B cell (primary cell): ENCODE results near the gene GCH1. TPM values are rescaled to one million over a fixed set of nuclear protein-coding genes. Genes with fewer than 3 reads are reported as not detected.

Source experiments
- ATAC-seq: fragments of 200-7000 bp; cut with Tn5 transposase; one replicate; pipeline ENCODE4 v1.10.0; 2021; ENCODE audit warnings: low read depth, mild to moderate bottlenecking, moderate number of reproducible peaks, moderate library complexity
- CTCF ChIA-PET: fragments of 350-600 bp; sonication (Branson Sonifier 250); formaldehyde crosslinking; loops from one replicate; lab custom pipeline; 2021; ENCODE audit warnings: antibody characterized with exemption, inconsistent platforms; lab: Charles Lee
- POLR2A ChIA-PET: fragments of 350-600 bp; sonication (Branson Sonifier 250); formaldehyde crosslinking; loops from one replicate; lab custom pipeline; 2021; ENCODE audit warnings: antibody characterized with exemption; lab: Charles Lee
- DNase-seq: peaks from one replicate; pipeline ENCODE4 v3.0.0; 2013
- H2AFZ ChIP-seq: 2 replicates; pipeline ENCODE4 v1.6.1; 2012; ENCODE audit warnings: mild to moderate bottlenecking, low read depth, low read length; ENCODE audit not compliant: insufficient read depth, poor library complexity, severe bottlenecking
- H3K27ac ChIP-seq, 2 donors: 1 replicate in 1 of 2; 2 replicates in 1 of 2; pipeline ENCODE4 v1.5.1; 2012 to 2013; ENCODE audit warnings: low read length in 2 of 2, mild to moderate bottlenecking in 2 of 2, moderate library complexity in 1 of 2
- H3K27me3 ChIP-seq, 4 experiments: fragments of 200-600 bp in 1 of 4; sonication (generic) in 1 of 4; replicated peaks in 1 of 4; 1 replicate in 2 of 4; 2 replicates in 2 of 4; pipeline versions ENCODE4 v1.6.1 to v1.7.0; 2013 to 2016; ENCODE audit warnings: low read length in 3 of 4, mild to moderate bottlenecking in 2 of 4, mixed read lengths in 1 of 4, moderate library complexity in 1 of 4; ENCODE audit not compliant: insufficient read depth in 4 of 4, control insufficient read depth in 3 of 4; ENCODE audit errors: control extremely low read depth in 1 of 4
- H3K36me3 ChIP-seq, 2 experiments: replicated peaks in 1 of 2; 1 replicate in 1 of 2; 2 replicates in 1 of 2; pipeline versions ENCODE4 v1.6.1 to v1.7.1; 2013; ENCODE audit warnings: low read length in 1 of 2; ENCODE audit not compliant: insufficient read depth in 2 of 2, control insufficient read depth in 1 of 2; ENCODE audit errors: control extremely low read depth in 1 of 2, extremely low read depth in 1 of 2
- H3K4me1 ChIP-seq, 2 donors: fragments of 200-600 bp in 1 of 2; sonication (generic) in 1 of 2; 1 replicate in 1 of 2; 2 replicates in 1 of 2; pipeline versions ENCODE4 v1.5.1 to v1.6.1; 2013 to 2017; ENCODE audit warnings: low read length in 2 of 2; ENCODE audit not compliant: control insufficient read depth in 2 of 2, insufficient read depth in 2 of 2
- H3K4me2 ChIP-seq: replicated peaks from 2 replicates; pipeline ENCODE3; 2012; ENCODE audit warnings: mild to moderate bottlenecking, low read depth, low read length; ENCODE audit not compliant: poor library complexity, severe bottlenecking
- H3K4me3 ChIP-seq, 5 experiments: fragments of 200-600 bp in 1 of 5; sonication (generic) in 1 of 5; 1 replicate in 3 of 5; 2 replicates in 2 of 5; pipeline versions ENCODE4 v1.5.1 to v1.7.0; 2011 to 2016; ENCODE audit warnings: low read length in 4 of 5, mild to moderate bottlenecking in 4 of 5, low read depth in 2 of 5, control low read depth in 1 of 5, moderate library complexity in 1 of 5; ENCODE audit not compliant: insufficient read depth in 1 of 5; ENCODE audit errors: control extremely low read depth in 1 of 5, extremely low read depth in 1 of 5
- H3K79me2 ChIP-seq: fragments of 200-600 bp; sonication (generic); one replicate; pipeline ENCODE4 v1.6.0; 2016; ENCODE audit warnings: low read length; ENCODE audit not compliant: control insufficient read depth, insufficient read depth
- H3K9ac ChIP-seq: fragments of 200-600 bp; sonication (generic); 2 replicates; pipeline ENCODE4 v1.6.1; 2017; ENCODE audit warnings: mild to moderate bottlenecking, low read length, moderate library complexity
- H3K9me3 ChIP-seq, 3 donors: one replicate each; pipeline versions ENCODE4 v1.6.1 to v1.7.1; 2013; ENCODE audit warnings: low read length in 2 of 3; ENCODE audit not compliant: control insufficient read depth in 2 of 3, insufficient read depth in 1 of 3; ENCODE audit errors: control extremely low read depth in 1 of 3
- H4K20me1 ChIP-seq: 2 replicates; pipeline ENCODE4 v1.6.0; 2012; ENCODE audit warnings: mild to moderate bottlenecking, low read length; ENCODE audit not compliant: insufficient read depth, control insufficient read depth, poor library complexity, severe bottlenecking
- H3K27ac Mint-ChIP-seq: one replicate; pipeline ENCODE4 v1.8.0; 2021; ENCODE audit warnings: mixed read lengths
- H3K27me3 Mint-ChIP-seq: one replicate; pipeline ENCODE4 v1.8.0; 2021; ENCODE audit warnings: mixed read lengths
- H3K4me1 Mint-ChIP-seq: one replicate; pipeline ENCODE4 v1.8.0; 2021; ENCODE audit warnings: mixed read lengths
- H3K4me3 Mint-ChIP-seq: one replicate; pipeline ENCODE4 v1.8.0; 2021; ENCODE audit warnings: mixed read lengths
- H3K9me3 Mint-ChIP-seq: one replicate; pipeline ENCODE4 v1.8.0; 2022; ENCODE audit warnings: mixed read lengths; ENCODE audit not compliant: insufficient read depth
- CTCF ChIP-seq: fragments of 200-600 bp; IDR thresholded peaks from one replicate; pipeline ENCODE4 v1.8.0; 2022; ENCODE audit warnings: antibody characterized with exemption, mild to moderate bottlenecking
- EZH2 ChIP-seq: IDR thresholded peaks from 2 replicates; pipeline ENCODE4 v1.6.1; 2012; ENCODE audit warnings: borderline replicate concordance, low read depth, mild to moderate bottlenecking, moderate library complexity, low read length; ENCODE audit not compliant: insufficient read depth, poor library complexity, severe bottlenecking
- WGBS: methylation state at CpG from one replicate; pipeline ENCODE4 v1.1.5; 2013; ENCODE audit warnings: missing lambda C conversion rate; ENCODE audit not compliant: insufficient coverage; 5-methylcytosine and 5-hydroxymethylcytosine counted together
- intact Hi-C: fragments of 100-400 bp; cut with micrococcal nuclease; formaldehyde crosslinking; loops from one replicate; pipeline ENCODE4 v1.10.0; 2022
- polyA plus RNA-seq: library from polyadenylated mRNA; depleted of rRNA; stranded (reverse); fragments of >200 nt; gene quantifications from 2 replicates; pipeline ENCODE4 v1.2.3, GENCODE V29; 2012
- total RNA-seq, 2 donors: library from RNA; stranded (reverse); fragments of 120-200 nt in 1 of 2; gene quantifications; 1 replicate in 1 of 2; 2 replicates in 1 of 2; pipeline versions ENCODE4 v1.2.3 to v1.2.4, GENCODE V29; 2013 to 2022

GCH1 gene
- total and polyA plus RNA-seq, 2 donors (not counting 1 experiment from before 2014, with no cell fraction given) = 17.0 to 24.6 TPM

DNA sequence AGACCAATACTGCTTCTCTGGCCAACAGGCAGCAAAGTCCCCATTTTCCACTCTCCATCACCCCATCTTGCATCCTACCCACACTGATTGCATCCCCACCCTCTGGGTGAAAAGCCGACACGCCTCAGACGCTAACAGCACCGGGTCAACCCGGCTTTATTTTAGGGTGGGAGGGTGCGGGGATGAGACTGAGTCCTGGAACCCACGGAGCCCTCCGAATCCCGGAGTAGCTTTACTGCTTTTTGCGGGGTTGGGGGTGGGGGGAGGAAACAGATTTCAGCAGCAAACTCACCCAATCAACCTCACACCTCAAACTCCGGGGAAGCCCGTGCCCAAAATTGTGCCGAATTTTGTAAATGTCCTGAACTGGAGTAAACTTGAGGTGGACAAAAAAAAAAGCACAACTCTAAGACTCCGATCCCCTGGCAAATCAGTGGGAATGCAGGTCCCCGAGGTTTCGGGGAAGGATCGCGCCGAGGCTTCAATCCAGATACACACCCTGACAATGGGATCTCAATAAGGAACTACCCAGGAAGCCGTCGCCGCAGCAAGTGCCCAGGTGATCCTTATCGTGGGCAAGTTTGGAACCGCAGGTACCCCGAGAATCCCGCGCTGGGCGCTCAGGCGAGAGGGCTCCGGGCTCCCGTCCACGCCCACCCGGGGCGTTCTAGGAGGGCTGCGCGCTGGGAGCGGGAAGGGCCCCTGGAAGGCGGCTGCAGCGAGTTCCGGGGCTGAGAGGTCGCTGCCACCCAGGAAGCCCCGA, 1.1 kb downstream of the GCH1 start:
- TF ChIP-seq CTCF (no peak), EZH2 (no peak)
- Mint-ChIP-seq H3K27me3 (no peaks in the 10 kb centered on the region), H3K4me1 (peaks cover 16% of the 10 kb centered on the region), H3K4me3 (peak overlapping the region; percentile 91), H3K27ac (peak overlapping the region; percentile 86), H3K9me3 (no peaks in the 10 kb centered on the region)
- Histone ChIP-seq H4K20me1 (peaks cover 5% of the 10 kb centered on the region), H2AFZ (peak overlapping the region; percentile 89), H3K9ac (peak overlapping the region; percentile 91), H3K36me3 (no peaks in the 10 kb centered on the region), H3K4me1 (peaks cover 9 to 16% of the 10 kb centered on the region in 2 donors), H3K27ac (peak overlapping the region; percentile 83 to 90), H3K4me3 (peak overlapping the region; percentile 50 to 92 (median 83)), H3K27me3 (no peaks in the 10 kb centered on the region), H3K79me2 (peaks cover 35% of the 10 kb centered on the region), H3K4me2 (peak overlapping the region; percentile 92), H3K9me3 (no peaks in the 10 kb centered on the region)
- ATAC-seq (no peak), DNase-seq (no peak)
- ChIA-PET CTCF (interaction anchor here (0.7 to 7.0 kb wide), 12 partner anchors 8 to 509 kb away, joined by 3 to 40 read pairs (median 4); partner anchors contain the start of gene MAPK1IP1L), POLR2A (interaction anchor here (0.7 to 1.0 kb wide), 3 partner anchors 20 to 374 kb away, joined by 3 to 8 read pairs (median 5); no protein-coding TSS in a partner anchor)
- WGBS = 0% methylated on average over 29 of the region's 42 CpGs
- intact Hi-C loops = loop anchor here (1.0 to 5.0 kb wide), 11 partner anchors 8 to 509 kb away; partner anchors contain the start of genes ATG14, CGRRF1, FBXO34 and MAPK1IP1L

- Histone ChIP-seq H4K20me1 (peaks cover 14% of the 10 kb centered on the region), H3K27ac (no peak overlapping the region), H2AFZ (no peak overlapping the region), H3K4me3 (no peak overlapping the region), H3K4me2 (no peak overlapping the region), H3K27me3 (no peaks in the 10 kb centered on the region), H3K9ac (no peak overlapping the region), H3K9me3 (no peaks in the 10 kb centered on the region), H3K4me1 (peaks cover 9 to 16% of the 10 kb centered on the region in 2 donors), H3K79me2 (peaks cover 41% of the 10 kb centered on the region), H3K36me3 (no peaks in the 10 kb centered on the region)
- intact Hi-C loops = loop anchor here (10.0 kb wide), 1 partner anchor 95 kb away; no protein-coding TSS in a partner anchor
- WGBS = no CpG with 5 or more reads among the region's 5 CpGs
- no peak overlapping the region for H3K4me3 Mint-ChIP-seq
- ChIA-PET CTCF (interaction anchor here (0.6 to 7.0 kb wide), 4 partner anchors 11 to 273 kb away, joined by 3 to 40 read pairs (median 4); no protein-coding TSS in a partner anchor), POLR2A (interaction anchor here (0.6 kb wide), 2 partner anchors 9 to 126 kb away, joined by 3 read pairs; no protein-coding TSS in a partner anchor)
- DNase-seq (no peak), ATAC-seq (no peak)
- no peaks in the 10 kb centered on the region for H3K27me3 Mint-ChIP-seq
- H3K4me1 Mint-ChIP-seq = peaks cover 16% of the 10 kb centered on the region
- no peak overlapping the region for H3K27ac Mint-ChIP-seq
- H3K9me3 Mint-ChIP-seq = no peaks in the 10 kb centered on the region
- TF ChIP-seq CTCF (no peak), EZH2 (no peak)
These were observed 3.1 kb downstream of the GCH1 start for GRCh38 chr14:54899573-54899972.
